ENCODE measurements around the gene ARHGEF40.

Gene ARHGEF40

DNA sequence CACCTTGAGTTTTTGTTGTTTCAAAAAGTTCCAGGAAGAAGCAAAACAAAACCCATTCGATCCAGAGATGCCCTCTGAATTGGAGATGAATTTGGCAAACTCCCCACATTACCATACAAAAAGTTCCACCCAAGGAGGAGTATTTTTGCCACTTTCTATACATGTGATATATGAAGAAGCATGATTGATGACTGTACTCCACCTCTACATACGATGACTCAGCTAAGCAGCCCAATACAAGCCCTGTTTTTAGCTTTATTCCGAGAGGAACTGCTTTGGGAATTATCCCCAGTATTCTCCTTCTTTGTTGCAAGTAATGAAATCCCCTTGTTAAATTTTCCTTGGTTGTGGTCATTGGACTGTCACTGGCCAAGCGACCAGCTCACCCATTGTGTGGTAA, 42.2 kb downstream of the ARHGEF40 start:
- TF ChIP-seq POLR2AphosphoS5 (IDR thresholded peaks at IDR 0.05; ENCODE audit: low read depth, low read length) (no peak), TAF1 (IDR thresholded peaks at IDR 0.05; ENCODE audit: borderline replicate concordance, insufficient read depth, low read length) (no peak), FOXP2 (optimal IDR thresholded peaks at IDR 0.05; ENCODE audit: borderline replicate concordance, extremely low read depth, extremely low read length, insufficient read depth) (no peak), SIN3A (IDR thresholded peaks at IDR 0.05; ENCODE audit: borderline replicate concordance, insufficient read depth, low read length) (no peak)
- TF ChIP-seq, protein P1, sequence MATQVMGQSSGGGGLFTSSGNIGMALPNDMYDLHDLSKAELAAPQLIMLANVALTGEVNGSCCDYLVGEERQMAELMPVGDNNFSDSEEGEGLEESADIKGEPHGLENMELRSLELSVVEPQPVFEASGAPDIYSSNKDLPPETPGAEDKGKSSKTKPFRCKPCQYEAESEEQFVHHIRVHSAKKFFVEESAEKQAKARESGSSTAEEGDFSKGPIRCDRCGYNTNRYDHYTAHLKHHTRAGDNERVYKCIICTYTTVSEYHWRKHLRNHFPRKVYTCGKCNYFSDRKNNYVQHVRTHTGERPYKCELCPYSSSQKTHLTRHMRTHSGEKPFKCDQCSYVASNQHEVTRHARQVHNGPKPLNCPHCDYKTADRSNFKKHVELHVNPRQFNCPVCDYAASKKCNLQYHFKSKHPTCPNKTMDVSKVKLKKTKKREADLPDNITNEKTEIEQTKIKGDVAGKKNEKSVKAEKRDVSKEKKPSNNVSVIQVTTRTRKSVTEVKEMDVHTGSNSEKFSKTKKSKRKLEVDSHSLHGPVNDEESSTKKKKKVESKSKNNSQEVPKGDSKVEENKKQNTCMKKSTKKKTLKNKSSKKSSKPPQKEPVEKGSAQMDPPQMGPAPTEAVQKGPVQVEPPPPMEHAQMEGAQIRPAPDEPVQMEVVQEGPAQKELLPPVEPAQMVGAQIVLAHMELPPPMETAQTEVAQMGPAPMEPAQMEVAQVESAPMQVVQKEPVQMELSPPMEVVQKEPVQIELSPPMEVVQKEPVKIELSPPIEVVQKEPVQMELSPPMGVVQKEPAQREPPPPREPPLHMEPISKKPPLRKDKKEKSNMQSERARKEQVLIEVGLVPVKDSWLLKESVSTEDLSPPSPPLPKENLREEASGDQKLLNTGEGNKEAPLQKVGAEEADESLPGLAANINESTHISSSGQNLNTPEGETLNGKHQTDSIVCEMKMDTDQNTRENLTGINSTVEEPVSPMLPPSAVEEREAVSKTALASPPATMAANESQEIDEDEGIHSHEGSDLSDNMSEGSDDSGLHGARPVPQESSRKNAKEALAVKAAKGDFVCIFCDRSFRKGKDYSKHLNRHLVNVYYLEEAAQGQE (IDR thresholded peaks at IDR 0.05; ENCODE audit: insufficient read depth in 1 of 2, low read depth in 2 of 2, low read length in 2 of 2): no peak

DNA sequence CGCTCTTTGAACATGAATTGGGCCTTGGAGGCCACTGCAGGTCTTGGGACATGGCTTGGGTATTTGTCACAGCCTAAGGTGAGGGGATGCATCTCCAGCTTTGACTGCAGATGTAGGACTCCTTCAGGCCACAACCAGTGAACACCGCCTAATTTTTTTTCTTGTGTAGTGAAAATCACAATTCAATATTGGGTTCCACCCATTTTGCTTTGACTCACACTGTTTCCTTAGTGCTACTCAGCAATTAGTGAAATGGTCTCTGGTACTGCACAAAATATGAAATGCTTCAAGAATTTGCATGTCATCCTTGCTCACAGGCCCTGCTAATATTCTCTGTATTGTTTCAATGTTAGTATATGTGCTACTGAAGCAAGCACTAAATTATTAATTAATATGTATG, 43.3 kb downstream of the ARHGEF40 start:
- TF ChIP-seq SIN3A (IDR thresholded peaks at IDR 0.05; ENCODE audit: borderline replicate concordance, insufficient read depth, low read length): no peak
- TF ChIP-seq, protein P1 (IDR thresholded peaks at IDR 0.05; ENCODE audit: insufficient read depth in 1 of 2, low read depth in 2 of 2, low read length in 2 of 2): no peak
- no peak for TF ChIP-seq POLR2AphosphoS5 (IDR thresholded peaks at IDR 0.05; ENCODE audit: low read depth, low read length)

DNA sequence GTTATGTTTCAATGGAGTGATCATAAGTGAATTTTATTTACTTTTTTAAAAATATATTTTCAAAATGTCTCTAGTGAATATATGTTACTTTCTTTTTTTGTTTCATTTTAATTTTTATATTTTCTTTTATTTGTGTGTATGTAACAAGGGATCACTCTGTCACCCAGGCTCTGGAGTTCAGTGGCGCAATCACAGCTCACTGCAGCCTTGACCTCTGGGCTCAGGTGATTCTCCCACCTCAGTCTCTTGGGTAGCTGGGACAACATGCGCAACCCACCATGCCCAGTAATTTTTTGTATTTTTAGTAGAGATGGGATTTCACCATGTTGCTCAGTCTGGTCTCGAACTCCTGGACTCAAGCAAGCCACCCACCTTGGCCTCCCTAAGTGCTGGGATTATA, 48.8 kb downstream of the ARHGEF40 start:
- no peak for TF ChIP-seq TAF1 (IDR thresholded peaks at IDR 0.05; ENCODE audit: borderline replicate concordance, insufficient read depth, low read length)
- TF ChIP-seq POLR2AphosphoS5 (IDR thresholded peaks at IDR 0.05; ENCODE audit: low read depth, low read length): no peak
- TF ChIP-seq SIN3A (IDR thresholded peaks at IDR 0.05; ENCODE audit: borderline replicate concordance, insufficient read depth, low read length): no peak
- no peak for TF ChIP-seq FOXP2 (optimal IDR thresholded peaks at IDR 0.05; ENCODE audit: borderline replicate concordance, extremely low read depth, extremely low read length, insufficient read depth)
- TF ChIP-seq, protein P1 (IDR thresholded peaks at IDR 0.05; ENCODE audit: insufficient read depth in 1 of 2, low read depth in 2 of 2, low read length in 2 of 2): no peak

DNA sequence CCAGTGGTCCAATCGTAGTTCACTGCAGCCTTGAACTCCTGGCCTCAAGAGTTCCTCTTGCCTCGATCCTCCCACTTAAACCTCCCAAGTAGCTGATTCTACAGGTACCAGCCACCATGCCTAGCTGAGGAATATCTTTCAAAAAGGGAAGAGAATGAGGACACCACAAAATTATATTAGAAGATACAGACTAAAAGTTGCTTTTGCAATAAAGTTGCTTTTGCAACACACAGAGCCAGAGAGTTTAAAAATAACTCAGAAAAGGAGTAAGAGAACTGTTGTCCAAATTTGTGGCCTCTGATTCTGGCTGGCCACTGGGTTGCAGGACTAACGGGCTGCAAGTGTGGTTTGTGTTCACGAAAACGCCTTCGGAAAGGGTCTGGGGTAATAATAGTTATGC, 50.6 kb downstream of the ARHGEF40 start:
- TF ChIP-seq POLR2AphosphoS5 (IDR thresholded peaks at IDR 0.05; ENCODE audit: low read depth, low read length) (no peak), SIN3A (IDR thresholded peaks at IDR 0.05; ENCODE audit: borderline replicate concordance, insufficient read depth, low read length) (no peak), FOXP2 (optimal IDR thresholded peaks at IDR 0.05; ENCODE audit: borderline replicate concordance, extremely low read depth, extremely low read length, insufficient read depth) (no peak), TAF1 (IDR thresholded peaks at IDR 0.05; ENCODE audit: borderline replicate concordance, insufficient read depth, low read length) (no peak)
- TF ChIP-seq, protein P1 (IDR thresholded peaks at IDR 0.05; ENCODE audit: insufficient read depth in 1 of 2, low read depth in 2 of 2, low read length in 2 of 2): no peak

DNA sequence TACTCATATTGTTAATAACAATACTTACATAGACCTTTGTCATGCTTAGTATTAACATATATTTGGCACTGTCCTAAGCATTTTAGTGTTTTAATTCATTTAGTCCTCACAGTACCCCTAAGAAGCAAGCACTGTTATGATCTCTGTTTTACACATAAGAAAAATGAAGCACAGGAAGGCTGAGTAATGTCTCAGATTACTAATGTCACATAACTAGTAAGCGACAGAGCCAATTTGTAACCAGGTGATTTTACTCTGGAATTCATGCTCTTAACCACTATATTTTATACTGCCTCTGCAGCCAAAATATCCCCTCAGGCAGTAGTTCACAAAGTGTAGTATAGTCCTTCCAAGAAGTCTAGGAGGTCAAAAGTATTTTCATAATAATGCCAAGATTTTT, 51.0 kb downstream of the ARHGEF40 start:
- TF ChIP-seq FOXP2 (optimal IDR thresholded peaks at IDR 0.05; ENCODE audit: borderline replicate concordance, extremely low read depth, extremely low read length, insufficient read depth) (no peak), POLR2AphosphoS5 (IDR thresholded peaks at IDR 0.05; ENCODE audit: low read depth, low read length) (no peak), SIN3A (IDR thresholded peaks at IDR 0.05; ENCODE audit: borderline replicate concordance, insufficient read depth, low read length) (no peak), TAF1 (IDR thresholded peaks at IDR 0.05; ENCODE audit: borderline replicate concordance, insufficient read depth, low read length) (no peak)
- TF ChIP-seq, protein P1 (IDR thresholded peaks at IDR 0.05; ENCODE audit: insufficient read depth in 1 of 2, low read depth in 2 of 2, low read length in 2 of 2): no peak
